HepG2 (cell line): ENCODE results near the gene SLC29A1. TPM values are rescaled to one million over a fixed set of nuclear protein-coding genes. Genes with fewer than 3 reads are reported as not detected.

Experiments
- ARHGAP35 ChIP-seq: sonication (generic); formaldehyde crosslinking; IDR thresholded peaks from 2 replicates; pipeline ENCODE4 v1.9.0; 2022; ENCODE audit warnings: mild to moderate bottlenecking, inconsistent platforms, moderate library complexity, missing genetic modification reagents, borderline replicate concordance
- DRAP1 ChIP-seq: IDR thresholded peaks from 2 replicates; pipeline ENCODE4 v1.6.1; 2016; ENCODE audit warnings: missing genetic modification reagents, missing compliant biosample characterization
- FOXA3 ChIP-seq: IDR thresholded peaks from 2 replicates; pipeline ENCODE4 v1.6.1; 2016; ENCODE audit warnings: missing genetic modification reagents, missing compliant biosample characterization
- FOXK1 ChIP-seq: sonication (generic); formaldehyde crosslinking; IDR thresholded peaks from 2 replicates; pipeline ENCODE4 v1.4.0; 2020; ENCODE audit warnings: low read depth, missing genetic modification reagents, borderline replicate concordance
- GATAD2A ChIP-seq: IDR thresholded peaks from 2 replicates; pipeline ENCODE4 v1.6.1; 2016
- GTF2F1 ChIP-seq: fragments of 150-350 bp; IDR thresholded peaks from 2 replicates; pipeline ENCODE4 v1.6.1; 2014; ENCODE audit warnings: low read length
- HOMEZ ChIP-seq: IDR thresholded peaks from 2 replicates; pipeline ENCODE4 v1.6.1; 2016; ENCODE audit warnings: low read depth
- JDP2 ChIP-seq: sonication (generic); formaldehyde crosslinking; IDR thresholded peaks from 2 replicates; pipeline ENCODE4 v1.8.1; 2022; ENCODE audit warnings: missing genetic modification reagents, borderline replicate concordance
- MAFF ChIP-seq: IDR thresholded peaks from 2 replicates; pipeline ENCODE4 v1.6.1; 2011; ENCODE audit warnings: low read depth, low read length, improper control_type of control experiment
- MEIS2 ChIP-seq: sonication (generic); formaldehyde crosslinking; IDR thresholded peaks from 2 replicates; pipeline ENCODE4 v1.9.0; 2021; ENCODE audit warnings: mild to moderate bottlenecking, missing genetic modification reagents
- MIER2 ChIP-seq: IDR thresholded peaks from 2 replicates; pipeline ENCODE4 v1.6.1; 2016; ENCODE audit warnings: missing biosample characterization, missing genetic modification reagents
- MTF2 ChIP-seq: sonication (generic); formaldehyde crosslinking; IDR thresholded peaks from 2 replicates; pipeline ENCODE4 v1.5.0; 2020; ENCODE audit warnings: missing genetic modification reagents, borderline replicate concordance
- NFE2L2 ChIP-seq: fragments of 150-350 bp; IDR thresholded peaks from 2 replicates; pipeline ENCODE4 v1.6.1; 2014; ENCODE audit warnings: low read length
- SMC3 ChIP-seq: IDR thresholded peaks from 2 replicates; pipeline ENCODE4 v1.6.1; 2011; ENCODE audit warnings: low read length, improper control_type of control experiment
- TAF1 ChIP-seq: sonication (generic); formaldehyde crosslinking; IDR thresholded peaks from 2 replicates; pipeline ENCODE4 v1.4.0; 2020; ENCODE audit warnings: missing genetic modification reagents
- TP53 ChIP-seq: sonication (generic); formaldehyde crosslinking; conservative IDR thresholded peaks from 2 replicates; pipeline ENCODE4 v1.4.0; 2020; ENCODE audit warnings: missing genetic modification reagents
- ZBTB1 ChIP-seq: sonication (generic); formaldehyde crosslinking; IDR thresholded peaks from 2 replicates; pipeline ENCODE4 v1.4.0; 2020; ENCODE audit warnings: missing genetic modification reagents, borderline replicate concordance
- ZBTB25 ChIP-seq: IDR thresholded peaks from 2 replicates; pipeline ENCODE4 v1.6.1; 2018; ENCODE audit warnings: missing genetic modification reagents
- ZNF382 ChIP-seq: sonication (generic); formaldehyde crosslinking; IDR thresholded peaks from 2 replicates; pipeline ENCODE4 v1.5.0; 2020; ENCODE audit warnings: missing genetic modification reagents, mild to moderate bottlenecking, borderline replicate concordance
- ZNF501 ChIP-seq: sonication (generic); formaldehyde crosslinking; IDR thresholded peaks from 2 replicates; pipeline ENCODE4 v1.5.1; 2020; ENCODE audit warnings: mild to moderate bottlenecking, moderate library complexity, missing genetic modification reagents
- ZNF513 ChIP-seq: sonication (generic); formaldehyde crosslinking; conservative IDR thresholded peaks from 2 replicates; pipeline ENCODE4 v1.5.0; 2020; ENCODE audit warnings: missing genetic modification reagents
- ZNF530 ChIP-seq: sonication (generic); formaldehyde crosslinking; IDR thresholded peaks from 2 replicates; pipeline ENCODE4 v1.5.0; 2020; ENCODE audit warnings: low read depth, mild to moderate bottlenecking, missing genetic modification reagents
- ZNF597 ChIP-seq: sonication (generic); formaldehyde crosslinking; IDR thresholded peaks from 2 replicates; pipeline ENCODE4 v1.5.0; 2020; ENCODE audit warnings: missing genetic modification reagents
- polyA plus RNA-seq, 8 experiments: library from polyadenylated mRNA; depleted of rRNA in 3 of 8; stranded (reverse) in 7 of 8; unstranded in 1 of 8; fragments of >200 nt; fragmentation: Illumina TruSeq in 4 of 8; extraction: Trizol in 4 of 8; gene quantifications; 2 replicates each; pipeline versions ENCODE4 v1.2.1 to v1.2.3, GENCODE V29; 2011 to 2016; ENCODE audit warnings: low read depth in 4 of 8, missing spikeins in 1 of 8, mixed read lengths in 1 of 8; ENCODE audit not compliant: insufficient read depth in 1 of 8
- total RNA-seq, 5 experiments: library from RNA; depleted of rRNA; stranded (reverse); fragments of >200 nt; fragmentation: Illumina TruSeq; extraction: Trizol; gene quantifications; 2 replicates each; pipeline ENCODE4 v1.2.3, GENCODE V29; 2016; ENCODE audit warnings: low read depth in 1 of 5

The SLC29A1 gene
- total and polyA plus RNA-seq, 2 of the 13 experiments (the other 11 are each of a cell fraction or from before 2014, with no cell fraction given): 43.2 to 106 TPM

- TF ChIP-seq ZNF513 (CRISPR knock-in tag): no peak
- peak; percentile 35; the same call in 1 of the 2 replicates for TF ChIP-seq MIER2 (CRISPR knock-in tag)
- TF ChIP-seq GATAD2A (CRISPR knock-in tag): peak; percentile 33; the same call in 1 of the 2 replicates
- no peak for TF ChIP-seq ZNF501
- no peak for TF ChIP-seq ZNF597
- TF ChIP-seq GTF2F1: no peak
- TF ChIP-seq MAFF: 0 out of 2 replicates have a peak, but pooled peaks have one; percentile 1
- 0 out of 2 replicates have a peak, but pooled peaks have one; percentile 39 for TF ChIP-seq MTF2 (CRISPR knock-in tag)
- no peak for TF ChIP-seq TP53 (CRISPR knock-in tag)
- peak; percentile 39; the same call in 1 of the 2 replicates for TF ChIP-seq MEIS2 (CRISPR knock-in tag)
- peak; percentile 29; the same call in 1 of the 2 replicates for TF ChIP-seq FOXK1 (CRISPR knock-in tag)
- TF ChIP-seq ARHGAP35 (CRISPR knock-in tag): no peak
- no peak for TF ChIP-seq ZBTB1 (CRISPR knock-in tag)
- TF ChIP-seq HOMEZ (CRISPR knock-in tag): no peak
- TF ChIP-seq ZNF382: no peak
- no peak for TF ChIP-seq NFE2L2
- no peak for TF ChIP-seq ZNF530 (CRISPR knock-in tag)
- TF ChIP-seq TAF1: no peak
- 0 out of 2 replicates have a peak, but pooled peaks have one; percentile 12 for TF ChIP-seq FOXA3 (CRISPR knock-in tag)
- no peak for TF ChIP-seq DRAP1 (CRISPR knock-in tag)
- peak; percentile 97 for TF ChIP-seq SMC3
- no peak for TF ChIP-seq JDP2
- TF ChIP-seq ZBTB25 (CRISPR knock-in tag): peak; percentile 62; the same call in 1 of the 2 replicates
These were observed 44.8 kb downstream of the SLC29A1 start (continued) for GRCh38 chr6:44268095-44268628.
